ENCODE measurements around the gene KCNJ1. TPM values are rescaled to one million over a fixed set of nuclear protein-coding genes. Genes with fewer than 3 reads are reported as not detected.

Gene KCNJ1
- total RNA-seq, 1 experiment from 2014 or later, result not detected

DNA sequence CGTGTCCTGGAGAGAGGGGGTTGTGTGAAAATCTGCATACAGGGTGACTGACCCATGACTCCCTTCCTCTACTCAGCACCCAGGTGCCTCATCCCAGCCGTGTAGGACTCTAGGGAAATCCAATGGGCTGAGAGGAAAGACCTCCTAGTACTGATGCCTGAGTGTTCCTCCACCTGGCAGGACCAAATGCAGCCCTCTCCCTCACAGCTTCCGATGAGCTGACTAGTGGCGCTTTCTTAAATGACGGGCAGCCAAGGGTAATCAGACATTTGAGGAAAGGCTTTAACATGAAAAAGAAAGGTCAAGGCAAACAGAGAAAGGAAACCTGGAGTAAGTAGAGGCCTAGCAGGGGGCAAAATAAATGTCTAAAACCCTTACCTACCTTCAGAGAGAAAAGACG is 5.0 kb upstream of the KCNJ1 start:
- Histone ChIP-seq H3K27ac (ENCODE audit: low read length) (no peak overlapping the region), H4K20me1 (ENCODE audit: low read length) (no peaks in the 10 kb centered on the region), H3K9me2 (replicated peaks; ENCODE audit: low read length) (no peaks in the 10 kb centered on the region), H3K4me3 (ENCODE audit: low read length) (no peak overlapping the region), H3K9me3 (ENCODE audit: low read length) (no peaks in the 10 kb centered on the region), H3K27me3 (ENCODE audit: low read length) (no peaks in the 10 kb centered on the region), H3K4me1 (ENCODE audit: insufficient read depth, low read length) (peaks cover 4% of the 10 kb centered on the region; the same call in 1 of the 2 replicates), H3K9ac (ENCODE audit: low read length) (no peak overlapping the region), H3F3A (ENCODE audit: low read length, unreplicated experiment) (no peaks in the 10 kb centered on the region), H3K79me2 (ENCODE audit: low read length) (no peaks in the 10 kb centered on the region), H3K36me3 (ENCODE audit: low read depth, low read length) (no peaks in the 10 kb centered on the region), H2AFZ (ENCODE audit: low read length) (no peak overlapping the region), H3K4me2 (ENCODE audit: low read length) (no peak overlapping the region)
- BruUV-seq (replicated peaks), result no TSS peak
- ATAC-seq (no peak), DNase-seq (no peak)
- POLR2A ChIA-PET (ENCODE audit: unreplicated experiment), result interaction anchor here (0.7 kb wide), 1 partner anchor 45 kb away, joined by 3 read pairs; no protein-coding TSS in a partner anchor
- no peak for TF ChIP-seq EZH2 (IDR thresholded peaks at IDR 0.05; ENCODE audit: low read length, unreplicated experiment)
- no peak for TF ChIP-seq CTCF (conservative IDR thresholded peaks at IDR 0.05; ENCODE audit: low read depth, low read length)
- TF ChIP-seq EZH2phosphoT487 (IDR thresholded peaks at IDR 0.05; ENCODE audit: borderline replicate concordance, low read length), result no peak
- CTCF ChIA-PET, result no interaction called here
- intact Hi-C loops (cut with micrococcal nuclease), result no loop called here

- H4K20me1 ChIP-seq (ENCODE audit: low read length), result no peaks in the 10 kb centered on the region
- H3K36me3 ChIP-seq (ENCODE audit: low read depth, low read length), result no peaks in the 10 kb centered on the region
- POLR2A ChIA-PET (ENCODE audit: unreplicated experiment), result no interaction called here
- intact Hi-C loops (cut with micrococcal nuclease), result no loop called here
- CTCF ChIA-PET, result no interaction called here
- H3F3A ChIP-seq (ENCODE audit: low read length, unreplicated experiment), result no peaks in the 10 kb centered on the region
- H3K27ac ChIP-seq (ENCODE audit: low read length), result no peak overlapping the region
- BruUV-seq (replicated peaks), result no TSS peak
- no peaks in the 10 kb centered on the region for H3K9me2 ChIP-seq (replicated peaks; ENCODE audit: low read length)
- H3K79me2 ChIP-seq (ENCODE audit: low read length), result no peaks in the 10 kb centered on the region
- TF ChIP-seq EZH2 (IDR thresholded peaks at IDR 0.05; ENCODE audit: low read length, unreplicated experiment) (no peak), CTCF (conservative IDR thresholded peaks at IDR 0.05; ENCODE audit: low read depth, low read length) (no peak), EZH2phosphoT487 (IDR thresholded peaks at IDR 0.05; ENCODE audit: borderline replicate concordance, low read length) (no peak)
- no peaks in the 10 kb centered on the region for H3K9me3 ChIP-seq (ENCODE audit: low read length)
- no peak overlapping the region for H3K4me3 ChIP-seq (ENCODE audit: low read length)
- no peak overlapping the region for H2AFZ ChIP-seq (ENCODE audit: low read length)
- DNase-seq (no peak), ATAC-seq (no peak)
- no peaks in the 10 kb centered on the region for H3K27me3 ChIP-seq (ENCODE audit: low read length)
- no peak overlapping the region for H3K9ac ChIP-seq (ENCODE audit: low read length)
- peaks cover 9% of the 10 kb centered on the region; the same call in 1 of the 2 replicates for H3K4me1 ChIP-seq (ENCODE audit: insufficient read depth, low read length)
- no peak overlapping the region for H3K4me2 ChIP-seq (ENCODE audit: low read length)
These were observed 4.1 kb upstream of the KCNJ1 start for GRCh38 chr11:128871168-128871610.

- Histone ChIP-seq H3K9ac (ENCODE audit: low read length) (no peak overlapping the region), H3K9me3 (ENCODE audit: low read length) (no peaks in the 10 kb centered on the region), H3K4me1 (ENCODE audit: insufficient read depth, low read length) (peaks cover 13% of the 10 kb centered on the region; the same call in 1 of the 2 replicates), H3K4me3 (ENCODE audit: low read length) (no peak overlapping the region), H3K9me2 (replicated peaks; ENCODE audit: low read length) (no peaks in the 10 kb centered on the region), H3K79me2 (ENCODE audit: low read length) (no peaks in the 10 kb centered on the region), H3K4me2 (ENCODE audit: low read length) (no peak overlapping the region), H2AFZ (ENCODE audit: low read length) (no peak overlapping the region), H3F3A (ENCODE audit: low read length, unreplicated experiment) (no peaks in the 10 kb centered on the region), H3K27me3 (ENCODE audit: low read length) (no peaks in the 10 kb centered on the region), H3K36me3 (ENCODE audit: low read depth, low read length) (no peaks in the 10 kb centered on the region), H4K20me1 (ENCODE audit: low read length) (no peaks in the 10 kb centered on the region), H3K27ac (ENCODE audit: low read length) (no peak overlapping the region)
- TF ChIP-seq CTCF (conservative IDR thresholded peaks at IDR 0.05; ENCODE audit: low read depth, low read length), result no peak
- no peak for TF ChIP-seq EZH2 (IDR thresholded peaks at IDR 0.05; ENCODE audit: low read length, unreplicated experiment)
- TF ChIP-seq EZH2phosphoT487 (IDR thresholded peaks at IDR 0.05; ENCODE audit: borderline replicate concordance, low read length), result no peak
- DNase-seq, result no peak
- CTCF ChIA-PET, result no interaction called here
- POLR2A ChIA-PET (ENCODE audit: unreplicated experiment), result no interaction called here
- no peak for ATAC-seq
- no TSS peak for BruUV-seq (replicated peaks)
- intact Hi-C loops (cut with micrococcal nuclease), result no loop called here
These were observed 2.0 kb upstream of the KCNJ1 start for GRCh38 chr11:128868841-128869671.
